AG08395 (cell line): Measurements from ENCODE around the gene CTBP1.

ENCODE experiments used
- DNase-seq: peaks from one replicate; pipeline ENCODE4 v3.0.0; 2012; ENCODE audit warnings: mixed read lengths, low spot score

The CTBP1 gene

GRCh38 chr4:1222938-1223690 is 25.8 kb downstream of the CTBP1 start:
- no peak for DNase-seq

GRCh38 chr4:1222036-1222789 is 26.7 kb downstream of the CTBP1 start:
- no peak for DNase-seq

GRCh38 chr4:1221155-1221870 is 27.6 kb downstream of the CTBP1 start:
- DNase-seq: no peak

- DNase-seq: no peak
Observed at GRCh38 chr4:1220566-1220965, 28.4 kb downstream of the CTBP1 start.

- DNase-seq: no peak
Observed at GRCh38 chr4:1219566-1219950, 29.4 kb downstream of the CTBP1 start.

GRCh38 chr4:1218634-1219565 is 30.0 kb downstream of the CTBP1 start:
- DNase-seq: no peak

GRCh38 chr4:1217366-1217765 is 31.6 kb downstream of the CTBP1 start:
- DNase-seq: no peak

- no peak for DNase-seq
Observed at GRCh38 chr4:1216869-1217294, 32.0 kb downstream of the CTBP1 start.

GRCh38 chr4:1216076-1216614 is 32.8 kb downstream of the CTBP1 start:
- no peak for DNase-seq

- no peak for DNase-seq
Observed at GRCh38 chr4:1215141-1216075, 33.5 kb downstream of the CTBP1 start.

- no peak for DNase-seq
Observed at GRCh38 chr4:1214101-1215095, 34.5 kb downstream of the CTBP1 start.

GRCh38 chr4:1213336-1213995 is 35.5 kb downstream of the CTBP1 start:
- DNase-seq: no peak

- no peak for DNase-seq
Observed at GRCh38 chr4:1212546-1213335, 36.2 kb downstream of the CTBP1 start.

- DNase-seq: peak; percentile 29
Observed at GRCh38 chr4:1211891-1212545, 36.9 kb downstream of the CTBP1 start.

GRCh38 chr4:1211371-1211770 is 37.6 kb downstream of the CTBP1 start:
- DNase-seq: no peak

- DNase-seq: no peak
Observed at GRCh38 chr4:1210971-1211370, 38.0 kb downstream of the CTBP1 start.

- DNase-seq: no peak
Observed at GRCh38 chr4:1210241-1210841, 38.6 kb downstream of the CTBP1 start.
